Brain microvascular endothelial cell (primary cell): ENCODE data around the gene NTN3.
A peak's percentile ranks its signal among the peaks of the same experiment; 100 is the strongest.

Source experiments
- DNase-seq: peaks from one replicate; pipeline ENCODE4 v3.0.0-alpha.2; 2020
- H3K27ac ChIP-seq: fragments of 250-450 bp; sonication (Bioruptor Pico); 2 replicates; pipeline ENCODE4 v1.5.1; 2020; ENCODE audit warnings: mild to moderate bottlenecking, moderate library complexity
- H3K27me3 ChIP-seq: fragments of 250-450 bp; sonication (Bioruptor Pico); replicated peaks from 2 replicates; pipeline ENCODE4 v1.5.1; 2020; ENCODE audit warnings: mild to moderate bottlenecking
- H3K36me3 ChIP-seq: fragments of 250-450 bp; sonication (Bioruptor Pico); replicated peaks from 2 replicates; pipeline ENCODE4 v1.5.1; 2020; ENCODE audit warnings: mild to moderate bottlenecking
- H3K4me3 ChIP-seq: 2 replicates; pipeline ENCODE4 v1.5.1; 2011; ENCODE audit warnings: low read depth, mild to moderate bottlenecking, control low read depth, low read length, moderate library complexity
- in situ Hi-C: cut with HindIII; loops from 2 replicates; pipeline ENCODE4 v1.10.0; 2017; ENCODE audit warnings: low sequenced_read_pairs, low pct_ligation_motif_present
- TF ChIP-seq, protein P1 (sequence below): IDR thresholded peaks from 2 replicates; pipeline ENCODE4 v1.5.1; 2011; ENCODE audit warnings: low read depth, mild to moderate bottlenecking, moderate library complexity, low read length, control low read depth, inconsistent platforms; ENCODE audit errors: missing control alignments

The NTN3 gene

DNA sequence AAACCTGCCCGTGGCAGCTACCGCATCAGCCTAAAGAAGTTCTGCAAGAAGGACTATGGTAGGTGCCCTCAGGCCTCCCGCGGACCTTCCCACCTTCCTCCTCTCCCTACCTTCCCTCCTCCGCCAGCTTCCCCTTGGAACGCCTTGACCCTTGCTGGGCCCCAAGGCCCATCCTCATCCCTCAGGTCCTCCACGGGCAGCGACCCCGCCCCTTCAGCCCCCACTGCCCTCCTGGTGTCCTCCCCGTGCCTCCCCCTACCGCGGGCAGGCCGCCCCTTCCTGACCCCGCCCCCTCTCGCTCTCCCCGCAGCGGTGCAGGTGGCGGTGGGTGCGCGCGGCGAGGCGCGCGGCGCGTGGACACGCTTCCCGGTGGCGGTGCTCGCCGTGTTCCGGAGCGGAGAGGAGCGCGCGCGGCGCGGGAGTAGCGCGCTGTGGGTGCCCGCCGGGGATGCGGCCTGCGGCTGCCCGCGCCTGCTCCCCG, 2.4 kb downstream of the NTN3 start:
- in situ Hi-C loops, result no loop called here
- Histone ChIP-seq H3K36me3 (no peaks in the 10 kb centered on the region), H3K4me3 (peak overlapping the region; percentile 5), H3K27me3 (no peaks in the 10 kb centered on the region), H3K27ac (no peak overlapping the region)
- TF ChIP-seq, protein P1, sequence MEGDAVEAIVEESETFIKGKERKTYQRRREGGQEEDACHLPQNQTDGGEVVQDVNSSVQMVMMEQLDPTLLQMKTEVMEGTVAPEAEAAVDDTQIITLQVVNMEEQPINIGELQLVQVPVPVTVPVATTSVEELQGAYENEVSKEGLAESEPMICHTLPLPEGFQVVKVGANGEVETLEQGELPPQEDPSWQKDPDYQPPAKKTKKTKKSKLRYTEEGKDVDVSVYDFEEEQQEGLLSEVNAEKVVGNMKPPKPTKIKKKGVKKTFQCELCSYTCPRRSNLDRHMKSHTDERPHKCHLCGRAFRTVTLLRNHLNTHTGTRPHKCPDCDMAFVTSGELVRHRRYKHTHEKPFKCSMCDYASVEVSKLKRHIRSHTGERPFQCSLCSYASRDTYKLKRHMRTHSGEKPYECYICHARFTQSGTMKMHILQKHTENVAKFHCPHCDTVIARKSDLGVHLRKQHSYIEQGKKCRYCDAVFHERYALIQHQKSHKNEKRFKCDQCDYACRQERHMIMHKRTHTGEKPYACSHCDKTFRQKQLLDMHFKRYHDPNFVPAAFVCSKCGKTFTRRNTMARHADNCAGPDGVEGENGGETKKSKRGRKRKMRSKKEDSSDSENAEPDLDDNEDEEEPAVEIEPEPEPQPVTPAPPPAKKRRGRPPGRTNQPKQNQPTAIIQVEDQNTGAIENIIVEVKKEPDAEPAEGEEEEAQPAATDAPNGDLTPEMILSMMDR, result no peak
- no peak for DNase-seq

DNA sequence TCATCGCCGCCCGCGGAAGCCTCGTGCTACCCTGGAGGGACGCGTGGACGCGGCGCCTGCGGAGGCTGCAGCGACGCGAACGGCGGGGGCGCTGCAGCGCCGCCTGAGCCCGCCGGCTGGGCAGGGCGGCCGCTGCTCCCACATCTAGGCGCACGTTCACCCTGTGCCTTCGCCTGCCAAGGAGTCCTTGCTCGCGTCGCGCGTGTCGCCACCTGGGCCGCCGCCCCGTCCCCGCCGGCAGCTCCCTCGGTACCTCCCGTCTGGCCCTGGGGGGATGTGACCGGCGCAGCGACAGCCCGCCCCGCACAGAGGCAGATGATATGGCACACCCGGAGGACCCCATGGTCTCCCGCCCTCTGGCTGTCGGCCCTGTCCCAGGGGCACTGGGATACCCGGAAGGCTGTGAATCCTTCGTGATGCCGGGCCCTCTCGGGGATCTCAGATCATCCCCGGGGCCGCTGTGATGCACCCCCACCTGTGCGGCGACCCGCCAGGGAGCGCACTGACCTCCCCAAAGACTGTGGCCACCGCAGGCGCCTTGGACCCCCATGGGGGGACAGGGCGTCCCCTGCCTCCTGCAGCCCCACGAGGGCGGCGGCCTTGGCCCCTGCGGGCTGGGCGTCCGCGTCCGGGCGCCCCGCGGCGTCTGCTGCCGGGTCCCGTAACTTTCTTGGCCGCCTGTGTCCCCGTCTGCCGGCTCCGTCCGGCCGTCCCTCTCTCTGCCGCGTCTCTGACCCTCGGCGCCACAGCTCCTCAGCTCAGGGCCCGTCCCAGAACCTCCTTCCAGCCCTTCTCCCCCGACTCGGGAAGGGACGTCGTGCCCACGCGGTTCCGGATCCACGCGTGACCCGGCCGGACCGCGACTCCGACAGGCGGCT, 3.1 kb downstream of the NTN3 start:
- in situ Hi-C loops, result no loop called here
- no peak overlapping the region for H3K27ac ChIP-seq
- TF ChIP-seq, protein P1, result peak; percentile 1
- H3K27me3 ChIP-seq, result no peaks in the 10 kb centered on the region
- peak overlapping the region; percentile 73 for H3K4me3 ChIP-seq
- no peaks in the 10 kb centered on the region for H3K36me3 ChIP-seq
- DNase-seq, result no peak

DNA sequence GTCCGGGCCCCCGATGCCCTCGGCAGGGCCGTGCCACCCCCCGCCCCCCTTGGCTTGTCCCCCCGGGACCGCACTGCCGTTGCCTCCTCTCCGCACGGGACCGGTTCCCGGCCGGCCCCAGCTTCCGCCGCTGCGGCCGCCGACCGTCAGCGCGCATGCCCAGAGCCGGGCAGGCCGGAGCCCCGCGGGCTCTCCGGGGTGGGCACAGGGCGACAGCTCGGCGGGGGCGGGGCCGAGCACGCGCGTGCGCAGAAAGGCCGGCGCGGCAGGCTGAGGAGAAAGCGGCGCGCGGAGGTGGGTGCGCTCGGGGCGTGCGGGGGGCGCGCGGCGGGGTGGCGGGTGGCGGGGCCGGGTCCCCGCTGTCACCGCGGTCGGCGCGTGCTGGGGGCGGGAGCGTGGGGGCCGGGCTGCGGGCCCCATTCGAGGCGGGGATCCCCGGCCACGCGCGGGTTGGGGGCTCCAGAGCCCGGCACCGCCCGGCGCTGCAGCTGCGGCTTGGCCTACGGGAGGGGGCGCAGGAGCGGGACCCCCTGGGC, 3.8 kb downstream of the NTN3 start, which contains the start of gene TBC1D24:
Gene TBC1D24 (plus strand): TSS at position 251 of the 536 bp plus-strand sequence. CDS start 21,022 bp downstream, outside the sequence.
- TF ChIP-seq, protein P1, result no peak
- Histone ChIP-seq H3K4me3 (peak within 1 kb of the TSS; percentile 73), H3K27me3 (no peaks in the 10 kb centered on the region), H3K36me3 (no peaks in the 10 kb centered on the region), H3K27ac (no peak within 1 kb of the TSS)
- peak; percentile 43 for DNase-seq
- in situ Hi-C loops, result no loop called here

DNA sequence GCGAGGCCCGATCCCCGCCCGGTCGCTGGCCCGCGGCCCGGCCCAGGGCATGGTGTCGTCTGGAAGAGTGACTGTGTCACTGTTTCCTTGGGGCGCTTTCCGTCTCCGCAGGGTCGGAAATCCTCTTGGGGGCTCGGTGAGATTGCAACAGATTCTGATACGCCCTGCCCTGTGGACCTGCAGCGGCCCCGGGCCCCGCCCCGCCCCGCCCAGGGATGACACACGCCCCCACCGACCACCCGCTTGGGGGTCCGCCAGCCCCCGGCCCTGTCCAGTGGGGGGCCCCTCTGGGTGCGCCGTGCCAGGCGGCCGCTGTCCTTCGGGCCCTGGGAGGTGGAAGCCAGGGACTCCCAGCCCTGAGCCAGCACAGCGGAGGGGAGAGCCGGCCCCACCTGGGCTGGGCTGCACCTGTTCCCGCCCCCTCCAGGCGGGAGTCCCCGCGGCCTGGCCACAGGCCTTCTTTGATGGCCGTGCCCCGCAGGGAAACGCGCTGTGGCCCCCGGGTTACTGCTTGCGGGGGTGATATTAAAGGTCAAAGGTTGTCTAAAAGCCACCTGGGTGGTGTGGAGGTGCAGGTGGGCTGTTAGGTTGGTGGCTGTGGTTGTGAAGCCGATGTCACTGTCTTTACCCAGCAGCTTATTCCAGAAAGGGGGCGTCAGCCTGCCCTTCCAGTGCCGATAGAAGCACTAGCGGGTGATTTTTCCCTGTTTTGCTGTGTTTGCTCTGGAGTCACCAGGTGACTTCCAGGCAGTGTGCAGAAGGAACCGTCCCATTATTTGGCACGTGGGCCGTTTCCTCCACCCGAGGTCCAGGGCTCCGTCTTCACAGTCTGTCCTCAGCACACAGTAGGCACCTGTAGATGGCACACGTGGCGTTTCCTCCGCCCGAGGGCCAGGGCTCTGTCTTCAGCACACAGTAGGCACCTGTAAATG, 4.6 kb downstream of the NTN3 start:
- Histone ChIP-seq H3K27me3 (no peaks in the 10 kb centered on the region), H3K36me3 (no peaks in the 10 kb centered on the region), H3K4me3 (peak overlapping the region; percentile 73), H3K27ac (no peak overlapping the region)
- DNase-seq, result no peak
- in situ Hi-C loops, result no loop called here
- TF ChIP-seq, protein P1, result no peak

DNA sequence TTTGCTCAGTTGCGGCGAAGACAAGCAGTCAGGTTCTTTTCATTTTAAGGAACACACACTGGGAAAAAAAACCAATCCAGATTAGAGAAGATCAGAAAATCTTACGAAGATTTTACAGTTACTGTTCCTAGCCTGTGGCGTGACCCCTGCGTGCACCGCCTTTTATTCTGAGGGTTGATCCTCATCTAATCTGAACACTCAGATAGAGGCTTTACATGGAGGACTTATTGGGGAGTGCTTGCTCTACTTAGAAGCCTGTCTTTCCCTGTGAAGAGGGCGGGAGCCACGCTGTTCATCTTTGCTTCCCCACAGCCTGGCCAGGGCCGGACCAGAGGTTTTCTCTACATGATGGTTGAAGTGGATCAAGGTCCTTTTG, 5.2 kb downstream of the NTN3 start:
- no peak for DNase-seq
- Histone ChIP-seq H3K27me3 (no peaks in the 10 kb centered on the region), H3K27ac (no peak overlapping the region), H3K36me3 (no peaks in the 10 kb centered on the region), H3K4me3 (no peak overlapping the region)
- in situ Hi-C loops, result no loop called here
- TF ChIP-seq, protein P1, result no peak
